Measurements from ENCODE around the gene TRMT10B.

GRCh38 chr9:37740631-37741328 lies 12.8 kb upstream of the TRMT10B start:
- TF ChIP-seq POLR2AphosphoS5 (IDR thresholded peaks at IDR 0.05) = no peak
- no peak for TF ChIP-seq CTCF (IDR thresholded peaks at IDR 0.05)
- no peak for TF ChIP-seq POLR2A (IDR thresholded peaks at IDR 0.05)
